Left lobe of liver (tissue), 2 donors: ENCODE data around the gene RPS27L. TPM values are rescaled to one million over a fixed set of nuclear protein-coding genes. Genes with fewer than 3 reads are reported as not detected.

Experiments used
- ATAC-seq: fragments of 200-7000 bp; cut with Tn5 transposase; one replicate; pipeline ENCODE4 v1.9.1; 2020; ENCODE audit warnings: mild to moderate bottlenecking, moderate library complexity
- DNase-seq: peaks from one replicate; pipeline ENCODE4 v3.0.0-alpha.2; 2020; ENCODE audit warnings: low spot score
- total RNA-seq: library from RNA; stranded (reverse); gene quantifications from one replicate; pipeline ENCODE4 v1.2.1, GENCODE V29; 2021
- donor health status: DM: no; HTN: no; CAD: no; lungs with moderate emphysema.
- donor health status: DM: no; HTN: yes; CAD: no.

RPS27L gene
- 54.6 TPM for total RNA-seq

GRCh38 chr15:63157118-63157843, at the start of gene RPS27L:
Gene RPS27L (minus strand): TSS chr15:63157477. CDS start chr15:63157405, 72 bp downstream.
- DNase-seq (peak; percentile 92), ATAC-seq (peak; percentile 96)

- DNase-seq (no peak), ATAC-seq (no peak)
Measured at GRCh38 chr15:63206079-63206478, 48.8 kb upstream of the RPS27L start.

- ATAC-seq (no peak), DNase-seq (no peak)
Measured at GRCh38 chr15:63203451-63204090, 46.3 kb upstream of the RPS27L start.

- ATAC-seq, result peak; percentile 20
- no peak for DNase-seq
Measured at GRCh38 chr15:63202861-63203260, 45.6 kb upstream of the RPS27L start.

GRCh38 chr15:63200464-63201249, 43.4 kb upstream of the RPS27L start:
- ATAC-seq (no peak), DNase-seq (no peak)

- ATAC-seq, result peak; percentile 51
- no peak for DNase-seq
Measured at GRCh38 chr15:63198371-63199250, 41.3 kb upstream of the RPS27L start.

- ATAC-seq (no peak), DNase-seq (no peak)
Measured at GRCh38 chr15:63197626-63198025, 40.3 kb upstream of the RPS27L start.

- DNase-seq (no peak), ATAC-seq (no peak)
Measured at GRCh38 chr15:63196842-63197241, 39.6 kb upstream of the RPS27L start.

- no peak for ATAC-seq
- DNase-seq, result no peak
Measured at GRCh38 chr15:63195569-63196015, 38.3 kb upstream of the RPS27L start.

- no peak for DNase-seq
- ATAC-seq, result no peak
Measured at GRCh38 chr15:63194880-63195568, 37.7 kb upstream of the RPS27L start.

GRCh38 chr15:63194302-63194701, 37.0 kb upstream of the RPS27L start:
- DNase-seq (no peak), ATAC-seq (peak; percentile 40)

GRCh38 chr15:63192619-63193206, 35.4 kb upstream of the RPS27L start:
- ATAC-seq (no peak), DNase-seq (no peak)

GRCh38 chr15:63191895-63192618, 34.8 kb upstream of the RPS27L start:
- no peak for ATAC-seq
- no peak for DNase-seq

GRCh38 chr15:63190769-63191649, 33.7 kb upstream of the RPS27L start:
- ATAC-seq, result no peak
- no peak for DNase-seq

- ATAC-seq (no peak), DNase-seq (no peak)
Measured at GRCh38 chr15:63189941-63190768, 32.9 kb upstream of the RPS27L start.

- DNase-seq, result peak; percentile 99
- peak; percentile 97 for ATAC-seq
Measured at GRCh38 chr15:63188926-63189871, 31.9 kb upstream of the RPS27L start, which contains the start of gene RAB8B. Gene RAB8B (plus strand): TSS chr15:63189606. CDS start chr15:63189625, 19 bp downstream.
